Trophoblast cell (in vitro differentiated cells and primary cell): Measurements from ENCODE around the gene USP36.
A peak's percentile ranks its signal among the peaks of the same experiment; 100 is the strongest.

Experiments used
- DNase-seq, 2 donors: peaks; one replicate each; pipeline ENCODE4 v3.0.0-alpha.2; 2016
- H2AFZ ChIP-seq: 2 replicates; pipeline ENCODE4 v1.6.1; 2013; ENCODE audit warnings: low read length, moderate library complexity, mild to moderate bottlenecking; ENCODE audit not compliant: insufficient read depth, poor library complexity
- H2AK5ac ChIP-seq: 2 replicates; pipeline ENCODE4 v1.6.1; 2013; ENCODE audit warnings: mild to moderate bottlenecking, low read length
- H2BK120ac ChIP-seq: 2 replicates; pipeline ENCODE4 v1.6.1; 2013; ENCODE audit warnings: low read length, mild to moderate bottlenecking, moderate library complexity; ENCODE audit not compliant: insufficient read depth, poor library complexity
- H2BK12ac ChIP-seq: 2 replicates; pipeline ENCODE4 v1.6.1; 2013; ENCODE audit warnings: mild to moderate bottlenecking, low read length, moderate library complexity
- H2BK5ac ChIP-seq: 2 replicates; pipeline ENCODE4 v1.6.1; 2013; ENCODE audit warnings: low read length, low read depth, moderate library complexity, mild to moderate bottlenecking; ENCODE audit not compliant: poor library complexity
- H3K14ac ChIP-seq: 2 replicates; pipeline ENCODE4 v1.6.1; 2013; ENCODE audit warnings: mild to moderate bottlenecking, low read length
- H3K18ac ChIP-seq: 2 replicates; pipeline ENCODE4 v1.6.1; 2013; ENCODE audit warnings: mild to moderate bottlenecking, low read length
- H3K23ac ChIP-seq: 2 replicates; pipeline ENCODE4 v1.6.1; 2013; ENCODE audit warnings: low read length
- H3K27ac ChIP-seq: 2 replicates; pipeline ENCODE4 v1.5.1; 2013; ENCODE audit warnings: low read depth, mild to moderate bottlenecking, inconsistent platforms, low read length, moderate library complexity
- H3K27me3 ChIP-seq: 2 replicates; pipeline ENCODE4 v1.6.1; 2013; ENCODE audit warnings: inconsistent platforms, mild to moderate bottlenecking, low read length, moderate library complexity; ENCODE audit not compliant: insufficient read depth
- H3K36me3 ChIP-seq, 2 experiments: 1 replicate in 1 of 2; 2 replicates in 1 of 2; pipeline ENCODE4 v1.6.1; 2013; ENCODE audit warnings: low read length in 2 of 2, mild to moderate bottlenecking in 2 of 2, moderate library complexity in 1 of 2; ENCODE audit not compliant: insufficient read depth in 2 of 2, control insufficient read depth in 1 of 2
- H3K4ac ChIP-seq: 2 replicates; pipeline ENCODE4 v1.6.1; 2013; ENCODE audit warnings: low read depth, mild to moderate bottlenecking, low read length, moderate library complexity
- H3K4me1 ChIP-seq, 2 experiments: 1 replicate in 1 of 2; 2 replicates in 1 of 2; pipeline ENCODE4 v1.6.1; 2013; ENCODE audit warnings: low read length in 2 of 2, mild to moderate bottlenecking in 2 of 2, moderate library complexity in 1 of 2; ENCODE audit not compliant: insufficient read depth in 2 of 2, control insufficient read depth in 1 of 2
- H3K4me2 ChIP-seq: 2 replicates; pipeline ENCODE4 v1.6.1; 2013; ENCODE audit warnings: inconsistent platforms, mild to moderate bottlenecking, low read length, moderate library complexity
- H3K4me3 ChIP-seq: 2 replicates; pipeline ENCODE4 v1.5.1; 2013; ENCODE audit warnings: mild to moderate bottlenecking, low read depth, low read length, inconsistent platforms
- H3K79me1 ChIP-seq: one replicate; pipeline ENCODE4 v1.6.1; 2013; ENCODE audit warnings: low read length
- H3K79me2 ChIP-seq: 2 replicates; pipeline ENCODE4 v1.6.1; 2013; ENCODE audit warnings: low read length, mild to moderate bottlenecking; ENCODE audit not compliant: control insufficient read depth, insufficient read depth, poor library complexity
- H3K9ac ChIP-seq: 2 replicates; pipeline ENCODE4 v1.6.1; 2013; ENCODE audit warnings: mild to moderate bottlenecking, low read length
- H3K9me3 ChIP-seq: 2 replicates; pipeline ENCODE4 v1.6.1; 2013; ENCODE audit warnings: low read depth, mild to moderate bottlenecking, control low read depth, inconsistent platforms, low read length; ENCODE audit not compliant: insufficient read depth
- H4K12ac ChIP-seq: 2 replicates; pipeline ENCODE4 v1.6.1; 2013; ENCODE audit warnings: low read depth, mild to moderate bottlenecking, low read length, moderate library complexity
- H4K8ac ChIP-seq: 2 replicates; pipeline ENCODE4 v1.6.1; 2013; ENCODE audit warnings: low read depth, mild to moderate bottlenecking, low read length, moderate library complexity
- H4K91ac ChIP-seq: one replicate; pipeline ENCODE4 v1.6.1; 2013; ENCODE audit warnings: low read depth, mild to moderate bottlenecking, low read length, moderate library complexity
- WGBS: extraction: QIAGEN DNeasy Blood & Tissue Kit; methylation state at CpG from one replicate; pipeline ENCODE4 v1.1.7; 2013; ENCODE audit warnings: missing lambda C conversion rate; ENCODE audit not compliant: insufficient read length, insufficient coverage; ENCODE audit errors: extremely low coverage; 5-methylcytosine and 5-hydroxymethylcytosine counted together

The USP36 gene

GRCh38 chr17:78793968-78794367 lies 46.6 kb downstream of the USP36 start:
- H3K4me3 ChIP-seq, result no peak overlapping the region
- peak; percentile 51 to 86 for DNase-seq
- H4K12ac ChIP-seq, result no peak overlapping the region
- H3K36me3 ChIP-seq, result peaks cover 38 to 49% of the 10 kb centered on the region in 2 experiments
- peaks cover 2% of the 10 kb centered on the region for H3K79me1 ChIP-seq
- H4K91ac ChIP-seq, result no peak overlapping the region
- H3K4me2 ChIP-seq, result no peak overlapping the region
- H2BK120ac ChIP-seq, result no peak overlapping the region
- no peak overlapping the region for H2AK5ac ChIP-seq
- no peak overlapping the region for H3K23ac ChIP-seq
- no peak overlapping the region for H3K4ac ChIP-seq
- no peak overlapping the region for H3K27ac ChIP-seq
- H4K8ac ChIP-seq, result no peak overlapping the region
- H3K79me2 ChIP-seq, result no peaks in the 10 kb centered on the region
- no peaks in the 10 kb centered on the region for H3K9me3 ChIP-seq
- H3K9ac ChIP-seq, result no peak overlapping the region
- H3K18ac ChIP-seq, result no peak overlapping the region
- no peak overlapping the region for H3K14ac ChIP-seq
- no peak overlapping the region for H2AFZ ChIP-seq
- H3K4me1 ChIP-seq, result peaks cover 0 to 8% of the 10 kb centered on the region in 2 experiments
- H2BK5ac ChIP-seq, result no peak overlapping the region
- no CpG with 5 or more reads among the region's 6 CpGs for WGBS
- H2BK12ac ChIP-seq, result no peak overlapping the region
- H3K27me3 ChIP-seq, result no peaks in the 10 kb centered on the region

- Histone ChIP-seq H2AFZ (no peak overlapping the region), H3K4ac (no peak overlapping the region), H3K79me2 (no peaks in the 10 kb centered on the region), H3K18ac (no peak overlapping the region), H4K91ac (no peak overlapping the region), H3K4me3 (no peak overlapping the region), H3K27me3 (no peaks in the 10 kb centered on the region), H3K36me3 (peaks cover 33 to 45% of the 10 kb centered on the region in 2 experiments), H3K4me2 (no peak overlapping the region), H2AK5ac (no peak overlapping the region), H3K27ac (no peak overlapping the region), H3K79me1 (peaks cover 2% of the 10 kb centered on the region), H3K9me3 (no peaks in the 10 kb centered on the region), H3K23ac (no peak overlapping the region), H4K12ac (no peak overlapping the region), H2BK12ac (no peak overlapping the region), H2BK120ac (no peak overlapping the region), H2BK5ac (no peak overlapping the region), H3K14ac (no peak overlapping the region), H3K9ac (no peak overlapping the region), H4K8ac (no peak overlapping the region), H3K4me1 (peaks cover 0 to 8% of the 10 kb centered on the region in 2 experiments)
- WGBS, result no CpG with 5 or more reads among the region's 10 CpGs
- peak in 1 of 2 donors; percentile 46 for DNase-seq
These were observed 47.2 kb downstream of the USP36 start for GRCh38 chr17:78793415-78793814.

- Histone ChIP-seq H4K91ac (peak overlapping the region; percentile 8), H2BK5ac (no peak overlapping the region), H3K4me2 (no peak overlapping the region), H3K18ac (no peak overlapping the region), H3K9me3 (no peaks in the 10 kb centered on the region), H3K79me1 (peaks cover 2% of the 10 kb centered on the region), H3K36me3 (peaks cover 20 to 33% of the 10 kb centered on the region in 2 experiments), H3K4ac (no peak overlapping the region), H3K27ac (no peak overlapping the region), H3K4me1 (peaks cover 0 to 8% of the 10 kb centered on the region in 2 experiments), H2BK120ac (no peak overlapping the region), H3K27me3 (no peaks in the 10 kb centered on the region), H3K4me3 (no peak overlapping the region), H2BK12ac (no peak overlapping the region), H3K23ac (no peak overlapping the region), H3K79me2 (no peaks in the 10 kb centered on the region), H4K8ac (no peak overlapping the region), H2AFZ (no peak overlapping the region), H4K12ac (no peak overlapping the region), H2AK5ac (no peak overlapping the region), H3K14ac (no peak overlapping the region), H3K9ac (no peak overlapping the region)
- no CpG with 5 or more reads among the region's 11 CpGs for WGBS
- no peak for DNase-seq
These were observed 48.5 kb downstream of the USP36 start for GRCh38 chr17:78791840-78792709.

- Histone ChIP-seq H2AK5ac (no peak overlapping the region), H3K4me2 (no peak overlapping the region), H2BK5ac (no peak overlapping the region), H2AFZ (no peak overlapping the region), H3K79me1 (peaks cover 2% of the 10 kb centered on the region), H3K4me3 (no peak overlapping the region), H3K36me3 (peaks cover 10 to 21% of the 10 kb centered on the region in 2 experiments), H3K27ac (no peak overlapping the region), H3K4me1 (peaks cover 0 to 8% of the 10 kb centered on the region in 2 experiments), H2BK12ac (no peak overlapping the region), H3K9ac (no peak overlapping the region), H2BK120ac (no peak overlapping the region), H3K18ac (no peak overlapping the region), H4K8ac (no peak overlapping the region), H3K4ac (no peak overlapping the region), H3K27me3 (no peaks in the 10 kb centered on the region), H4K12ac (no peak overlapping the region), H3K79me2 (no peaks in the 10 kb centered on the region), H3K14ac (no peak overlapping the region), H3K23ac (no peak overlapping the region), H4K91ac (no peak overlapping the region), H3K9me3 (no peaks in the 10 kb centered on the region)
- no CpG with 5 or more reads among the region's 4 CpGs for WGBS
- DNase-seq, result peak; percentile 57 to 87
These were observed 50.1 kb downstream of the USP36 start for GRCh38 chr17:78790552-78790951.
